AG09309 (cell line): ENCODE measurements around the gene SOX4.
A peak's percentile ranks its signal among the peaks of the same experiment; 100 is the strongest.

Source experiments
- DNase-seq: peaks from one replicate; pipeline ENCODE4 v3.0.0-alpha.2; 2010; ENCODE audit warnings: low read depth
- H3K4me3 ChIP-seq: 2 replicates; pipeline ENCODE4 v1.5.1; 2011; ENCODE audit warnings: mild to moderate bottlenecking, low read depth, low read length, moderate library complexity; ENCODE audit not compliant: control insufficient read depth
- TF ChIP-seq, protein P1 (sequence below): IDR thresholded peaks from 2 replicates; pipeline ENCODE4 v1.5.1; 2011; ENCODE audit warnings: mild to moderate bottlenecking, low read depth, low read length, inconsistent platforms; ENCODE audit not compliant: insufficient read depth, control insufficient read depth; ENCODE audit errors: missing control alignments

The SOX4 gene

DNA sequence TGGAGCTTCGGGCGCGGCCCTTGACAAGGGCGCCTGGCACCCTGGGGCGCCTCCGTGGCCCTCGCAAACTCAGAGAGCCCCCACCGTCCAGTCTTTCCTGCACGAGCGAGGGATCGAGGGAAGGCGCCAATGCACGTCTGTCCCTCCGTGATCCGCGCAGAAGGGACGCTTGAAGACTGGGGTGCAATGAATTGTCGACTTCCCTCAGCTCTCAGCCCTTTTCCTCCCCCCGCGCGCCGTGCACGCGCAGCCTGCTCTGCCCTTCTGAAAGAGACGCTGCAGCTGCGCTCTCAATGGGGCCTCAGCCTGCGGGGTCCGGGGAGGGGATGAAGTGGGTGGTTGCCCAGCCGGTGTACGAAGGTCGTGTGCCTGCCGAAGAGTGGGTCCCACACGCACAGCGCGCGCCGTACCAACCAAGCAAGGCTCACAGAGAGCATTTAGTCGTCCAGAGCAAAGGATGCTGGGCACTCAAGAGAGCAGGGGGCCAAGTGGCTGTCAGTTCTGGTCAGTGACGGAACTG lies 5.5 kb upstream of the SOX4 start:
- no peak for DNase-seq

DNA sequence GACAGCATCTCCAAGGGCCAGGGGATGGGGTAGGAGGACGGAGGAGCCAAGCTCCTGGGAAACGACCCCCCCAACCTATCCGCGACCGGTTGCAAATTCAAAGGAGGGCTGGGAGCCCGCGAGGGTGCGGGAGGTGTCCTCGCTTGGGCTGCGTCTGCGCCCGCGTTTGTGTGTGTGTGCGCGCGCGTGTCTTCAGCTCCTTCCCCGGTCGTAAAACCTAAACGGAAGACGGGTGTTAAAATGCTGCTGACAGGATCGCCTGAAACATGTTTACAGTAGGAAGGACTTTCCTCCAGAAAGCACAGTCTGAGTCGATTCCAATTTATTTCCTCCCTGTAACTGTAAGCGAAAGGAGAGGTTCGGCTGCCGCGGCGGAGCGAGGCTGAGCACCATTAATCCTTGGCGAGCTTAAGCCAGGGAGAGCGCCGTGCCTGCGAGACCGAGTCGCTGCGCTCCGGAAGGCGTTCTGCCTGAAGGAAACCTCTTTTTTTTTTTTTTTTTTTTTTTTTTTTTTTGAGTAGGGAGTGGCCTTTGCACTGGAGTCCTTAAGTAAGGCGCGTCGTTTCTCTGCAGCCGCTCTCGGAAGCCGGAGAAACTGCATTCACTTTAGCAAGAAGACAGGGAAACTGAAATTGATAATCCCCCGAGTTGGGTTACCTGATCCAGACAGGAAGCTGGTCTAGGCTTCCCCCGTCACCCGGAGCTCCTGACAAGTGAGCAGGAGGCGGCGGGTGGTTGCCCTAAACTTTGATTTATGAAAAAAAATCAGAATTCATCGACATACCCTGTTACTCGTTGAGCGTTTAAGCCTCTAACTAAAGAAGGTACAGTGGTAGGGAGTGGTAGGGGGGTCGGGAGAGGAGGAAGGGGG lies 4.8 kb upstream of the SOX4 start:
- TF ChIP-seq, protein P1, sequence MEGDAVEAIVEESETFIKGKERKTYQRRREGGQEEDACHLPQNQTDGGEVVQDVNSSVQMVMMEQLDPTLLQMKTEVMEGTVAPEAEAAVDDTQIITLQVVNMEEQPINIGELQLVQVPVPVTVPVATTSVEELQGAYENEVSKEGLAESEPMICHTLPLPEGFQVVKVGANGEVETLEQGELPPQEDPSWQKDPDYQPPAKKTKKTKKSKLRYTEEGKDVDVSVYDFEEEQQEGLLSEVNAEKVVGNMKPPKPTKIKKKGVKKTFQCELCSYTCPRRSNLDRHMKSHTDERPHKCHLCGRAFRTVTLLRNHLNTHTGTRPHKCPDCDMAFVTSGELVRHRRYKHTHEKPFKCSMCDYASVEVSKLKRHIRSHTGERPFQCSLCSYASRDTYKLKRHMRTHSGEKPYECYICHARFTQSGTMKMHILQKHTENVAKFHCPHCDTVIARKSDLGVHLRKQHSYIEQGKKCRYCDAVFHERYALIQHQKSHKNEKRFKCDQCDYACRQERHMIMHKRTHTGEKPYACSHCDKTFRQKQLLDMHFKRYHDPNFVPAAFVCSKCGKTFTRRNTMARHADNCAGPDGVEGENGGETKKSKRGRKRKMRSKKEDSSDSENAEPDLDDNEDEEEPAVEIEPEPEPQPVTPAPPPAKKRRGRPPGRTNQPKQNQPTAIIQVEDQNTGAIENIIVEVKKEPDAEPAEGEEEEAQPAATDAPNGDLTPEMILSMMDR, result no peak
- no peak for DNase-seq
- H3K4me3 ChIP-seq, result peak overlapping the region; percentile 62

More for the DNA sequence above, 5.5 kb upstream of the SOX4 start:
- H3K4me3 ChIP-seq, result peak overlapping the region; percentile 62
- TF ChIP-seq, protein P1, result no peak

DNA sequence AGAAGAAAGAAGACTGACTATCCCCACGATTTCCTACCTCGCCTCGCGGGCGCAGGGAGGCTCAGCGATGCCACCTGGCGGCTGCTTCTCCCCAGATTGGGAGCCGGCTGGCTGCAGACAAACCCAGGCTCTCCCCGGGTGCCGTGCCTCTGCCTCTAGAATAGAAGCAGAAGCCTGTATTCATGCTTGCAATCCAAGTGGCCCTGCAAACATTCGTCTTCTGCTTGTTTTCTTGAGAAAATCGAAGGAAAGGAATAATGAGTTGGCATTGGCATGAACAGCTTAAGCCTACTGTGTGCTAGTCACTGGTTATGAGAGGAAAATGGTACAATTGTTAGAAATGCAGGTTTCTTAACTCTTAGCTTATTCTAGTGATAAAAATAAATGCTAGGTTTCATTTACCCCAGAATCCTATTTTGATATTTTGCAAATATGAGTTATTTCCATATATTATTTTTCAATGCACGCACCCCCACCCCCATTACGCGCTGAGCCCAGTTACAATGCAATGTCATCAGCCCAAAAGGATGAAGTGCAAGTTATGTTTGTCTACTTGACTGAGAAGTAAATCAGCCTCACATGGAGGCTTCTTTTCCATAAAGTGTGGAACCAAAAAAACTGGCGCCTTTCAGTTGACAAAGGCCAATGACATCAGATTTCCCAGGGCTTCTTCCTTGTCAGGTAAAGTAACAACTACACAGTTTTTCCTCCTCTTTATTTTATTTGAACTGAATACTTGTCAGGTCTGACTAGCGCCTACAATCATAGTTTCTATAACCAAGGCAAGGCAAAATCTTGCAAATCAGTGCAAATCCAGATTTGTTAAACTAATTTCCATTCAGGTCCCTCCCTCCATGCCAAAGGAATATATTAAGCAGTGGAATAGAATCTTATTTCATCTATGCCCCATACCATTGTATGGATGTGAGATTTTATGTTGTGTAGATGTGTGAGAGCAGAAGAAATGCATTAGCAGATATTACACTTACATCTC lies 3.9 kb upstream of the SOX4 start:
- H3K4me3 ChIP-seq, result peak overlapping the region; percentile 62
- TF ChIP-seq, protein P1, result peak; percentile 97
- DNase-seq, result no peak

GRCh38 chr6:21590346-21590745 lies 3.2 kb upstream of the SOX4 start:
- H3K4me3 ChIP-seq, result no peak overlapping the region
- TF ChIP-seq, protein P1, result no peak
- no peak for DNase-seq

GRCh38 chr6:21591446-21591845 lies 2.1 kb upstream of the SOX4 start:
- DNase-seq, result no peak
- H3K4me3 ChIP-seq, result no peak overlapping the region
- TF ChIP-seq, protein P1, result no peak

- H3K4me3 ChIP-seq, result peak overlapping the region; percentile 96
- DNase-seq, result no peak
- TF ChIP-seq, protein P1, result no peak
These were observed 598 bp upstream of the SOX4 start for GRCh38 chr6:21592953-21593352.
